ENCODE data around the gene EGFL6. TPM values are rescaled to one million over a fixed set of nuclear protein-coding genes. Genes with fewer than 3 reads are reported as not detected.

EGFL6 gene
- total and polyA plus RNA-seq, 10 of the 15 experiments (the other 5 are each of a cell fraction or from before 2014, with no cell fraction given) = 0.03 TPM; not detected in 9

DNA sequence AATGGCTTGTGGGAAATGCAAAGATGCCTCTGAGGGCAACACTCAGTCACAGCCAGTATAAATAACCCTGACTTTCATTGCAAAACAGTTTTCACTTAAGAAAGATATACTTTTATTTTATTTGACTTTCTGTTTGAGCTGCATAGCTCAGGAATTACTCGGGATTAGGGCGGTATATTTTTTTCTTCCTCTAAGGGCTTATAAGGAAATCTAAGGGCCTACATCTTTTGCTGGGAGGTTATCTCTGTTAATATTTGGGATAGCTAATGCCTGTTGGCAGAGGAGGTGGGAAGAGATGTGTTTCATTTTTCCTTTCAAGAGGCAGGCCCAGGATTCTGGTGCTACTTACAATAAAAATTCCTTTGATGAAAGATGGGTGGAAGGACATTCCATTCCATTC, 28.8 kb upstream of the EGFL6 start:
- H4K20me1 ChIP-seq (ENCODE audit: control insufficient read depth, insufficient read depth) = no peaks in the 10 kb centered on the region
- in situ Hi-C loops (cut with MboI) = no loop called here

More for the DNA sequence above, 28.8 kb upstream of the EGFL6 start:
- ChIA-PET RAD21 (ENCODE audit: unreplicated experiment) (no interaction called here), SMC1A (ENCODE audit: uncharacterized antibody, unreplicated experiment) (interaction anchor here (1.2 kb wide), 2 partner anchors 19 to 31 kb away, joined by 3 read pairs; no protein-coding TSS in a partner anchor), CTCF (no interaction called here), POLR2A (no interaction called here)
- no TSS peak for BruUV-seq (replicated peaks)
- no peaks in the 10 kb centered on the region; a peak in 1 of 4 replicates for H3K27me3 ChIP-seq (replicated peaks in 1 of 2; ENCODE audit: control insufficient read depth in 2 of 2, insufficient read depth in 2 of 2, low read length in 1 of 2)
- intact Hi-C loops (cut with micrococcal nuclease; ENCODE audit: unreplicated experiment) = no loop called here
- no peaks in the 10 kb centered on the region for H3K79me2 ChIP-seq (ENCODE audit: control insufficient read depth, insufficient read depth, low read length)
- DNase-seq (ENCODE audit: low read depth, low spot score) (no peak), FAIRE-seq (no peak), ATAC-seq (no peak)
- H3K4me2 ChIP-seq (ENCODE audit: control insufficient read depth, insufficient read depth) = no peak overlapping the region
- no peaks in the 10 kb centered on the region for H3K36me3 ChIP-seq (ENCODE audit: control insufficient read depth in 2 of 2, insufficient read depth in 2 of 2, low read length in 1 of 2)
- no peak overlapping the region for H3K9ac ChIP-seq (ENCODE audit: control insufficient read depth, insufficient read depth, low read length)
- H3K4me1 ChIP-seq (ENCODE audit: control insufficient read depth, insufficient read depth, low read length) = no peaks in the 10 kb centered on the region
- H3K4me3 ChIP-seq = no peak overlapping the region
- WGBS (ENCODE audit: insufficient coverage, insufficient replicate concordance, low lambda C conversion rate, missing lambda C conversion rate) = 59% methylated on average over 2 of the region's 2 CpGs
- TF ChIP-seq TAF1 (IDR thresholded peaks at IDR 0.05; ENCODE audit: borderline replicate concordance, low read depth, low read length) (no peak), ETV6 (conservative IDR thresholded peaks at IDR 0.05 in 1 of 2, IDR thresholded peaks at IDR 0.05 in 1 of 2; ENCODE audit: borderline replicate concordance in 1 of 2, low read depth in 1 of 2) (no peak), MTA3 (IDR thresholded peaks at IDR 0.05; ENCODE audit: borderline replicate concordance, low read length) (no peak), GATAD2B (conservative IDR thresholded peaks at IDR 0.05; ENCODE audit: low read depth) (no peak), SMARCA5 (IDR thresholded peaks at IDR 0.05) (no peak), CREB1 (IDR thresholded peaks at IDR 0.05; ENCODE audit: low read depth) (no peak), GABPA (IDR thresholded peaks at IDR 0.05; ENCODE audit: low read depth) (no peak), RB1 (IDR thresholded peaks at IDR 0.05; ENCODE audit: borderline replicate concordance) (no peak), RFX5 (IDR thresholded peaks at IDR 0.05; ENCODE audit: low read depth, low read length) (no peak)
- TF ChIP-seq, protein P1, sequence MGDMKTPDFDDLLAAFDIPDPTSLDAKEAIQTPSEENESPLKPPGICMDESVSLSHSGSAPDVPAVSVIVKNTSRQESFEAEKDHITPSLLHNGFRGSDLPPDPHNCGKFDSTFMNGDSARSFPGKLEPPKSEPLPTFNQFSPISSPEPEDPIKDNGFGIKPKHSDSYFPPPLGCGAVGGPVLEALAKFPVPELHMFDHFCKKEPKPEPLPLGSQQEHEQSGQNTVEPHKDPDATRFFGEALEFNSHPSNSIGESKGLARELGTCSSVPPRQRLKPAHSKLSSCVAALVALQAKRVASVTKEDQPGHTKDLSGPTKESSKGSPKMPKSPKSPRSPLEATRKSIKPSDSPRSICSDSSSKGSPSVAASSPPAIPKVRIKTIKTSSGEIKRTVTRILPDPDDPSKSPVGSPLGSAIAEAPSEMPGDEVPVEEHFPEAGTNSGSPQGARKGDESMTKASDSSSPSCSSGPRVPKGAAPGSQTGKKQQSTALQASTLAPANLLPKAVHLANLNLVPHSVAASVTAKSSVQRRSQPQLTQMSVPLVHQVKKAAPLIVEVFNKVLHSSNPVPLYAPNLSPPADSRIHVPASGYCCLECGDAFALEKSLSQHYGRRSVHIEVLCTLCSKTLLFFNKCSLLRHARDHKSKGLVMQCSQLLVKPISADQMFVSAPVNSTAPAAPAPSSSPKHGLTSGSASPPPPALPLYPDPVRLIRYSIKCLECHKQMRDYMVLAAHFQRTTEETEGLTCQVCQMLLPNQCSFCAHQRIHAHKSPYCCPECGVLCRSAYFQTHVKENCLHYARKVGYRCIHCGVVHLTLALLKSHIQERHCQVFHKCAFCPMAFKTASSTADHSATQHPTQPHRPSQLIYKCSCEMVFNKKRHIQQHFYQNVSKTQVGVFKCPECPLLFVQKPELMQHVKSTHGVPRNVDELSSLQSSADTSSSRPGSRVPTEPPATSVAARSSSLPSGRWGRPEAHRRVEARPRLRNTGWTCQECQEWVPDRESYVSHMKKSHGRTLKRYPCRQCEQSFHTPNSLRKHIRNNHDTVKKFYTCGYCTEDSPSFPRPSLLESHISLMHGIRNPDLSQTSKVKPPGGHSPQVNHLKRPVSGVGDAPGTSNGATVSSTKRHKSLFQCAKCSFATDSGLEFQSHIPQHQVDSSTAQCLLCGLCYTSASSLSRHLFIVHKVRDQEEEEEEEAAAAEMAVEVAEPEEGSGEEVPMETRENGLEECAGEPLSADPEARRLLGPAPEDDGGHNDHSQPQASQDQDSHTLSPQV (IDR thresholded peaks at IDR 0.05) = no peak
- TF ChIP-seq, protein P2, sequence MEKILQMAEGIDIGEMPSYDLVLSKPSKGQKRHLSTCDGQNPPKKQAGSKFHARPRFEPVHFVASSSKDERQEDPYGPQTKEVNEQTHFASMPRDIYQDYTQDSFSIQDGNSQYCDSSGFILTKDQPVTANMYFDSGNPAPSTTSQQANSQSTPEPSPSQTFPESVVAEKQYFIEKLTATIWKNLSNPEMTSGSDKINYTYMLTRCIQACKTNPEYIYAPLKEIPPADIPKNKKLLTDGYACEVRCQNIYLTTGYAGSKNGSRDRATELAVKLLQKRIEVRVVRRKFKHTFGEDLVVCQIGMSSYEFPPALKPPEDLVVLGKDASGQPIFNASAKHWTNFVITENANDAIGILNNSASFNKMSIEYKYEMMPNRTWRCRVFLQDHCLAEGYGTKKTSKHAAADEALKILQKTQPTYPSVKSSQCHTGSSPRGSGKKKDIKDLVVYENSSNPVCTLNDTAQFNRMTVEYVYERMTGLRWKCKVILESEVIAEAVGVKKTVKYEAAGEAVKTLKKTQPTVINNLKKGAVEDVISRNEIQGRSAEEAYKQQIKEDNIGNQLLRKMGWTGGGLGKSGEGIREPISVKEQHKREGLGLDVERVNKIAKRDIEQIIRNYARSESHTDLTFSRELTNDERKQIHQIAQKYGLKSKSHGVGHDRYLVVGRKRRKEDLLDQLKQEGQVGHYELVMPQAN (conservative IDR thresholded peaks at IDR 0.05) = no peak
- TF ChIP-seq, protein P3, sequence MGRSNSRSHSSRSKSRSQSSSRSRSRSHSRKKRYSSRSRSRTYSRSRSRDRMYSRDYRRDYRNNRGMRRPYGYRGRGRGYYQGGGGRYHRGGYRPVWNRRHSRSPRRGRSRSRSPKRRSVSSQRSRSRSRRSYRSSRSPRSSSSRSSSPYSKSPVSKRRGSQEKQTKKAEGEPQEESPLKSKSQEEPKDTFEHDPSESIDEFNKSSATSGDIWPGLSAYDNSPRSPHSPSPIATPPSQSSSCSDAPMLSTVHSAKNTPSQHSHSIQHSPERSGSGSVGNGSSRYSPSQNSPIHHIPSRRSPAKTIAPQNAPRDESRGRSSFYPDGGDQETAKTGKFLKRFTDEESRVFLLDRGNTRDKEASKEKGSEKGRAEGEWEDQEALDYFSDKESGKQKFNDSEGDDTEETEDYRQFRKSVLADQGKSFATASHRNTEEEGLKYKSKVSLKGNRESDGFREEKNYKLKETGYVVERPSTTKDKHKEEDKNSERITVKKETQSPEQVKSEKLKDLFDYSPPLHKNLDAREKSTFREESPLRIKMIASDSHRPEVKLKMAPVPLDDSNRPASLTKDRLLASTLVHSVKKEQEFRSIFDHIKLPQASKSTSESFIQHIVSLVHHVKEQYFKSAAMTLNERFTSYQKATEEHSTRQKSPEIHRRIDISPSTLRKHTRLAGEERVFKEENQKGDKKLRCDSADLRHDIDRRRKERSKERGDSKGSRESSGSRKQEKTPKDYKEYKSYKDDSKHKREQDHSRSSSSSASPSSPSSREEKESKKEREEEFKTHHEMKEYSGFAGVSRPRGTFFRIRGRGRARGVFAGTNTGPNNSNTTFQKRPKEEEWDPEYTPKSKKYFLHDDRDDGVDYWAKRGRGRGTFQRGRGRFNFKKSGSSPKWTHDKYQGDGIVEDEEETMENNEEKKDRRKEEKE (IDR thresholded peaks at IDR 0.05) = no peak
- no peak overlapping the region for H2AFZ ChIP-seq (ENCODE audit: control insufficient read depth, low read depth, low read length)
- H3K9me3 ChIP-seq (replicated peaks; ENCODE audit: control insufficient read depth, insufficient read depth, low read length) = no peaks in the 10 kb centered on the region
- H3K27ac ChIP-seq (ENCODE audit: control insufficient read depth, insufficient read depth) = no peak overlapping the region
